ENCODE data around the gene PDE2A.

The PDE2A gene

GRCh38 chr11:72662036-72662435 is 12.2 kb downstream of the PDE2A start:
- no peak for TF ChIP-seq CTCF (IDR thresholded peaks at IDR 0.05; ENCODE audit: low read length, missing control alignments)
- H3K4me3 ChIP-seq (replicated peaks; ENCODE audit: low read depth, low read length), result no peak overlapping the region
- DNase-seq (ENCODE audit: low read depth), result no peak

GRCh38 chr11:72661486-72661885 is 12.7 kb downstream of the PDE2A start:
- DNase-seq (ENCODE audit: low read depth), result no peak
- no peak for TF ChIP-seq CTCF (IDR thresholded peaks at IDR 0.05; ENCODE audit: low read length, missing control alignments)
- no peak overlapping the region for H3K4me3 ChIP-seq (replicated peaks; ENCODE audit: low read depth, low read length)

- no peak for DNase-seq (ENCODE audit: low read depth)
- no peak for TF ChIP-seq CTCF (IDR thresholded peaks at IDR 0.05; ENCODE audit: low read length, missing control alignments)
- no peak overlapping the region for H3K4me3 ChIP-seq (replicated peaks; ENCODE audit: low read depth, low read length)
These were observed 15.1 kb downstream of the PDE2A start for GRCh38 chr11:72658989-72659640.

- DNase-seq (ENCODE audit: low read depth), result no peak
- TF ChIP-seq CTCF (IDR thresholded peaks at IDR 0.05; ENCODE audit: low read length, missing control alignments), result no peak
- no peak overlapping the region for H3K4me3 ChIP-seq (replicated peaks; ENCODE audit: low read depth, low read length)
These were observed 16.7 kb downstream of the PDE2A start for GRCh38 chr11:72657411-72658100.

- DNase-seq (ENCODE audit: low read depth), result no peak
- H3K4me3 ChIP-seq (replicated peaks; ENCODE audit: low read depth, low read length), result no peak overlapping the region
- TF ChIP-seq CTCF (IDR thresholded peaks at IDR 0.05; ENCODE audit: low read length, missing control alignments), result no peak
These were observed 18.2 kb downstream of the PDE2A start for GRCh38 chr11:72655896-72656464.

GRCh38 chr11:72655014-72655413 is 19.2 kb downstream of the PDE2A start:
- H3K4me3 ChIP-seq (replicated peaks; ENCODE audit: low read depth, low read length), result no peak overlapping the region
- no peak for DNase-seq (ENCODE audit: low read depth)
- TF ChIP-seq CTCF (IDR thresholded peaks at IDR 0.05; ENCODE audit: low read length, missing control alignments), result no peak

All from fibroblast of pulmonary artery (primary cell).